OCI-LY3 (cell line): ENCODE measurements around the gene SLAIN2.

Source experiments
- H2AFZ ChIP-seq: fragments of 200-600, 300-600 bp; shearing (Covaris generic); 2 replicates; pipeline ENCODE4 v1.6.0; 2014; ENCODE audit warnings: antibody characterized with exemption, low read depth, low read length
- H3K27ac ChIP-seq: fragments of 200-600, 300-600 bp; sonication (generic); 2 replicates; pipeline ENCODE4 v1.5.1; 2014; ENCODE audit warnings: mild to moderate bottlenecking, low read length, moderate library complexity, mixed read lengths
- H3K27me3 ChIP-seq: fragments of 200-600, 300-600 bp; sonication (generic); 2 replicates; pipeline ENCODE4 v1.6.1; 2014; ENCODE audit warnings: low read depth, low read length, mixed read lengths
- H3K36me3 ChIP-seq: fragments of 200-600, 300-600 bp; sonication (generic); replicated peaks from 2 replicates; pipeline ENCODE3; 2014; ENCODE audit warnings: low read depth, low read length, mixed read lengths
- H3K4me1 ChIP-seq: fragments of 300-600, 200-600 bp; sonication (generic); 2 replicates; pipeline ENCODE4 v1.6.1; 2014; ENCODE audit warnings: low read length, mixed read lengths
- H3K4me2 ChIP-seq: fragments of 200-600, 300-600 bp; sonication (generic); 2 replicates; pipeline ENCODE4 v1.6.1; 2014; ENCODE audit warnings: low read length, mixed read lengths
- H3K4me3 ChIP-seq: fragments of 300-600, 200-600 bp; sonication (generic); 2 replicates; pipeline ENCODE4 v1.5.1; 2014; ENCODE audit warnings: antibody characterized with exemption, mild to moderate bottlenecking, low read length, moderate library complexity
- H3K79me2 ChIP-seq: fragments of 300-600, 200-600 bp; shearing (Covaris generic); 2 replicates; pipeline ENCODE4 v1.6.1; 2014; ENCODE audit warnings: mild to moderate bottlenecking, low read length, mixed read lengths
- H3K9ac ChIP-seq: fragments of 300-600, 200-600 bp; shearing (Covaris generic); 2 replicates; pipeline ENCODE4 v1.6.0; 2014; ENCODE audit warnings: mild to moderate bottlenecking, low read length, moderate library complexity
- H3K9me3 ChIP-seq: fragments of 200-600, 300-600 bp; shearing (Covaris generic); 2 replicates; pipeline ENCODE4 v1.6.1; 2014; ENCODE audit warnings: low read length, mixed read lengths; ENCODE audit not compliant: insufficient read depth
- H4K20me1 ChIP-seq: fragments of 200-600, 300-600 bp; sonication (generic); 2 replicates; pipeline ENCODE4 v1.6.1; 2016; ENCODE audit warnings: low read length, mixed read lengths; ENCODE audit not compliant: insufficient read depth
- CTCF ChIP-seq: fragments of 200-600, 300-600 bp; sonication (generic); IDR thresholded peaks from 2 replicates; pipeline ENCODE4 v1.5.1; 2014; ENCODE audit warnings: antibody characterized with exemption, low read length, low read depth
- EZH2phosphoT487 ChIP-seq: fragments of 200-600 bp; shearing (Covaris generic); IDR thresholded peaks from 2 replicates; pipeline ENCODE4 v1.6.1; 2018; ENCODE audit warnings: antibody characterized with exemption, mixed run types, low read depth

The SLAIN2 gene

GRCh38 chr4:48429709-48430474 is 88.6 kb downstream of the SLAIN2 start:
- Histone ChIP-seq H3K9ac (no peak overlapping the region), H2AFZ (no peak overlapping the region), H3K4me1 (peaks cover 7% of the 10 kb centered on the region; the same call in 1 of the 2 replicates), H4K20me1 (no peaks in the 10 kb centered on the region), H3K4me3 (no peak overlapping the region), H3K27ac (no peak overlapping the region), H3K36me3 (no peaks in the 10 kb centered on the region), H3K4me2 (no peak overlapping the region), H3K27me3 (no peaks in the 10 kb centered on the region), H3K79me2 (no peaks in the 10 kb centered on the region), H3K9me3 (no peaks in the 10 kb centered on the region)
- no peak for TF ChIP-seq EZH2phosphoT487
- no peak for TF ChIP-seq CTCF

DNA sequence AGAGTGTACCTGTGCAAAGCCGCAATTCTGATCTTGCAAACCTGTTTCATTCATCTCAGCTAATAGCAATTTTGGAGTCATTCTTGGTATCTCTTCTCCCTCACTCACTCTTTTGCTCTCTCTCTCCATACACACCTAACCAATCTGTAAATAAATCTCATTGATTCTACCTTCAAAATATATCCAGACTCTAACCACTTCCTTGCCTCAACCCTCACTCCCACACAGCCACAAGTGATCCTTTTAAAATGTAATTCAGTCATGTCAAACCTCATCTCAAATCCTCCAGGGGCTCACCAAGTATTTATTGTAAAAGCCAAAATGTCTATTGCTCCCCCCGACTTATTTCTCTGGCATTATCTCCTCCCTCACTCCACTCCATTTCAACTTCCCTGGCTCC is 90.1 kb downstream of the SLAIN2 start:
- Histone ChIP-seq H3K9me3 (no peaks in the 10 kb centered on the region), H3K27me3 (no peaks in the 10 kb centered on the region), H3K4me2 (no peak overlapping the region), H3K36me3 (no peaks in the 10 kb centered on the region), H3K9ac (no peak overlapping the region), H2AFZ (no peak overlapping the region), H3K4me1 (peaks cover 7% of the 10 kb centered on the region; the same call in 1 of the 2 replicates), H3K27ac (no peak overlapping the region), H3K4me3 (no peak overlapping the region), H4K20me1 (no peaks in the 10 kb centered on the region), H3K79me2 (no peaks in the 10 kb centered on the region)
- TF ChIP-seq EZH2phosphoT487 = no peak
- TF ChIP-seq CTCF = no peak

GRCh38 chr4:48432017-48432416 is 90.7 kb downstream of the SLAIN2 start:
- H3K9me3 ChIP-seq = no peaks in the 10 kb centered on the region
- no peaks in the 10 kb centered on the region for H3K27me3 ChIP-seq
- no peak overlapping the region for H3K9ac ChIP-seq
- TF ChIP-seq CTCF (no peak), EZH2phosphoT487 (no peak)
- no peak overlapping the region for H3K4me3 ChIP-seq
- H3K27ac ChIP-seq = no peak overlapping the region
- no peaks in the 10 kb centered on the region for H3K79me2 ChIP-seq
- H4K20me1 ChIP-seq = no peaks in the 10 kb centered on the region
- H3K4me2 ChIP-seq = no peak overlapping the region
- peaks cover 7% of the 10 kb centered on the region; the same call in 1 of the 2 replicates for H3K4me1 ChIP-seq
- no peak overlapping the region for H2AFZ ChIP-seq
- no peaks in the 10 kb centered on the region for H3K36me3 ChIP-seq

DNA sequence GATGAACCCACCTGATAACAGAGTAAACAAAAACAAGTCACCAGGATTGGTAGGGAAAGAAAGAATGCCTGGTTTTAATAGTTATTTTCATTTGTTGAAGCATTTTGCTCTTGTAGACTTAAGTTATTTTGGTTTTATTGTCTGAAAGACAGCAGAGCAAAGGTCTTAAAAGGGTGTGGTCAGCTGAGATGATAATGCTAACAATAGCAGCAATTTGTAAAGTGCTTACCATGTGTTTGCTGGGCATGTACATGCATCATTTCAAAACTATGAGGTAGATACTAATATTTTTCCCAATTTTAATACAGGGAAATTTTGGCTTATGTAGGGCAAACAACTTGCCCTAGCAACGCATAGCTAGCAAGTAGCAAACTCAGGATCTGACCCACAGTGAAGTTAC is 95.0 kb downstream of the SLAIN2 start:
- H3K27me3 ChIP-seq = no peaks in the 10 kb centered on the region
- H3K79me2 ChIP-seq = no peaks in the 10 kb centered on the region
- no peak for TF ChIP-seq EZH2phosphoT487
- no peak for TF ChIP-seq CTCF
- H3K9me3 ChIP-seq = no peaks in the 10 kb centered on the region
- no peak overlapping the region for H2AFZ ChIP-seq
- no peak overlapping the region for H3K4me2 ChIP-seq
- H4K20me1 ChIP-seq = no peaks in the 10 kb centered on the region
- no peaks in the 10 kb centered on the region for H3K36me3 ChIP-seq
- H3K4me1 ChIP-seq = no peaks in the 10 kb centered on the region
- H3K27ac ChIP-seq = no peak overlapping the region
- no peak overlapping the region for H3K9ac ChIP-seq
- H3K4me3 ChIP-seq = no peak overlapping the region
